H9 (cell line): Measurements from ENCODE around the gene SULT1E1. TPM values are rescaled to one million over a fixed set of nuclear protein-coding genes. Genes with fewer than 3 reads are reported as not detected.

Source experiments
- DNase-seq: peaks from one replicate; pipeline ENCODE4 v3.0.0-alpha.2; 2017
- H2AFZ ChIP-seq: one replicate; pipeline ENCODE4 v1.6.1; 2013; ENCODE audit warnings: mild to moderate bottlenecking, low read length, control low read depth, moderate library complexity
- H2AK5ac ChIP-seq: 2 replicates; pipeline ENCODE4 v1.6.1; 2013; ENCODE audit warnings: low read length, control low read depth, mixed read lengths; ENCODE audit not compliant: insufficient read length
- H2BK120ac ChIP-seq: one replicate; pipeline ENCODE4 v1.6.1; 2013; ENCODE audit warnings: low read depth, mild to moderate bottlenecking, low read length, control low read depth, inconsistent platforms; ENCODE audit not compliant: poor library complexity, severe bottlenecking
- H2BK12ac ChIP-seq: 2 replicates; pipeline ENCODE4 v1.6.1; 2013; ENCODE audit warnings: low read length, control low read depth, mixed read lengths, low read depth; ENCODE audit not compliant: insufficient read length
- H2BK15ac ChIP-seq: 2 replicates; pipeline ENCODE4 v1.6.1; 2013; ENCODE audit warnings: low read depth, low read length, control low read depth
- H2BK20ac ChIP-seq: one replicate; pipeline ENCODE4 v1.6.1; 2013; ENCODE audit warnings: low read depth, mild to moderate bottlenecking, low read length, control low read depth, inconsistent platforms; ENCODE audit not compliant: poor library complexity, severe bottlenecking
- H2BK5ac ChIP-seq: 2 replicates; pipeline ENCODE4 v1.6.1; 2013; ENCODE audit warnings: low read length, control low read depth, mixed read lengths; ENCODE audit not compliant: insufficient read length
- H3K14ac ChIP-seq: 2 replicates; pipeline ENCODE4 v1.6.1; 2013; ENCODE audit warnings: low read length, control low read depth; ENCODE audit not compliant: insufficient read depth
- H3K18ac ChIP-seq: 2 replicates; pipeline ENCODE4 v1.6.1; 2013; ENCODE audit warnings: low read depth, mild to moderate bottlenecking, mixed read lengths, low read length, control low read depth; ENCODE audit not compliant: insufficient read length
- H3K23ac ChIP-seq: 2 replicates; pipeline ENCODE4 v1.6.1; 2013; ENCODE audit warnings: low read length, control low read depth, mixed read lengths, low read depth; ENCODE audit not compliant: insufficient read length
- H3K23me2 ChIP-seq: 2 replicates; pipeline ENCODE4 v1.6.1; 2013; ENCODE audit warnings: low read depth, mild to moderate bottlenecking, mixed read lengths, low read length, control low read depth; ENCODE audit not compliant: insufficient read length, poor library complexity, severe bottlenecking
- H3K27ac ChIP-seq: 2 replicates; pipeline ENCODE4 v1.5.1; 2013; ENCODE audit warnings: low read length, control low read depth, mixed read lengths, low read depth; ENCODE audit not compliant: insufficient read length
- H3K27me3 ChIP-seq: 2 replicates; pipeline ENCODE4 v1.6.1; 2013; ENCODE audit warnings: low read length, control low read depth, inconsistent platforms; ENCODE audit not compliant: insufficient read depth
- H3K4ac ChIP-seq: 2 replicates; pipeline ENCODE4 v1.6.1; 2013; ENCODE audit warnings: low read depth, mild to moderate bottlenecking, control low read depth, inconsistent platforms, low read length, moderate library complexity
- H3K4me1 ChIP-seq: 2 replicates; pipeline ENCODE4 v1.6.1; 2013; ENCODE audit warnings: low read length, control low read depth, inconsistent platforms; ENCODE audit not compliant: insufficient read depth
- H3K4me2 ChIP-seq: 2 replicates; pipeline ENCODE4 v1.6.1; 2013; ENCODE audit warnings: low read length, control low read depth, mixed read lengths; ENCODE audit not compliant: insufficient read length, insufficient read depth
- H3K56ac ChIP-seq: 2 replicates; pipeline ENCODE4 v1.6.1; 2013; ENCODE audit warnings: low read depth, mild to moderate bottlenecking, mixed read lengths, low read length, control low read depth; ENCODE audit not compliant: insufficient read length
- H3K79me1 ChIP-seq: 2 replicates; pipeline ENCODE4 v1.6.1; 2013; ENCODE audit warnings: low read depth, mild to moderate bottlenecking, moderate library complexity, low read length, control low read depth, inconsistent platforms; ENCODE audit not compliant: insufficient read depth, poor library complexity, severe bottlenecking
- H3K79me2 ChIP-seq: 2 replicates; pipeline ENCODE4 v1.6.1; 2013; ENCODE audit warnings: low read length, control low read depth, inconsistent platforms; ENCODE audit not compliant: insufficient read depth
- H3K9ac ChIP-seq: 2 replicates; pipeline ENCODE4 v1.6.1; 2013; ENCODE audit warnings: low read length, control low read depth, mixed read lengths; ENCODE audit not compliant: insufficient read length; ENCODE audit errors: extremely low read depth
- H3K9me3 ChIP-seq: one replicate; pipeline ENCODE4 v1.6.1; 2013; ENCODE audit warnings: low read depth, low read length, inconsistent platforms; ENCODE audit not compliant: control insufficient read depth
- H3T11ph ChIP-seq: one replicate; pipeline ENCODE4 v1.6.1; 2013; ENCODE audit warnings: mild to moderate bottlenecking, low read length, control low read depth, inconsistent platforms
- H4K20me1 ChIP-seq: one replicate; pipeline ENCODE4 v1.6.1; 2013; ENCODE audit not compliant: control insufficient read depth, insufficient read length, insufficient read depth
- H4K5ac ChIP-seq: 2 replicates; pipeline ENCODE4 v1.6.1; 2013; ENCODE audit warnings: low read depth, mild to moderate bottlenecking, mixed read lengths, low read length, control low read depth; ENCODE audit not compliant: insufficient read length
- H4K8ac ChIP-seq: replicated peaks from 2 replicates; pipeline ENCODE4 v1.6.1; 2013; ENCODE audit warnings: low read length, control low read depth, mixed read lengths, low read depth; ENCODE audit not compliant: insufficient read length
- H4K91ac ChIP-seq: 2 replicates; pipeline ENCODE4 v1.6.1; 2013; ENCODE audit warnings: low read depth, mild to moderate bottlenecking, moderate library complexity, mixed read lengths, low read length, control low read depth; ENCODE audit not compliant: insufficient read length
- H3K27ac Mint-ChIP-seq, 3 experiments: 2 replicates in 2 of 3; 3 replicates in 1 of 3; pipeline ENCODE4 v1.8.0; 2020 to 2021; ENCODE audit warnings: mixed read lengths in 3 of 3, mild to moderate bottlenecking in 1 of 3, moderate library complexity in 1 of 3
- H3K27me3 Mint-ChIP-seq: 2 replicates; pipeline ENCODE4 v1.8.0; 2021; ENCODE audit warnings: low read depth, mild to moderate bottlenecking, moderate library complexity, mixed read lengths
- H3K36me3 Mint-ChIP-seq, 3 experiments: 2 replicates in 2 of 3; 3 replicates in 1 of 3; pipeline ENCODE4 v1.8.0; 2020 to 2021; ENCODE audit warnings: low read depth in 3 of 3, mixed read lengths in 3 of 3; ENCODE audit not compliant: insufficient read depth in 1 of 3
- H3K4me1 Mint-ChIP-seq, 2 experiments: 2 replicates each; pipeline ENCODE4 v1.8.0; 2020; ENCODE audit warnings: mixed read lengths in 2 of 2
- H3K4me3 Mint-ChIP-seq, 2 experiments: 2 replicates in 1 of 2; 3 replicates in 1 of 2; pipeline ENCODE4 v1.8.0; 2020 to 2021; ENCODE audit warnings: mild to moderate bottlenecking in 2 of 2, mixed read lengths in 2 of 2, moderate library complexity in 1 of 2
- H3K9me3 Mint-ChIP-seq, 2 experiments: 2 replicates in 1 of 2; 3 replicates in 1 of 2; pipeline ENCODE4 v1.8.0; 2020; ENCODE audit warnings: mild to moderate bottlenecking in 2 of 2, mixed read lengths in 2 of 2, moderate library complexity in 1 of 2
- CTCF ChIP-seq: fragments of 200-600 bp; sonication (generic); conservative IDR thresholded peaks from 3 replicates; pipeline ENCODE4 v1.8.0; 2021; ENCODE audit warnings: antibody characterized with exemption, mild to moderate bottlenecking
- WGBS: extraction: QIAGEN DNeasy Blood & Tissue Kit; methylation state at CpG from one replicate; pipeline ENCODE4 v1.1.7; 2013; ENCODE audit warnings: missing lambda C conversion rate, low lambda C conversion rate, mixed read lengths; ENCODE audit not compliant: insufficient read length; ENCODE audit errors: extremely low coverage; 5-methylcytosine and 5-hydroxymethylcytosine counted together
- total RNA-seq: library from RNA; stranded (reverse); gene quantifications from 2 replicates; pipeline ENCODE4 v1.2.1, GENCODE V29; 2021

SULT1E1 gene
- total RNA-seq, 1 experiment from 2014 or later, result not detected

- no peak overlapping the region for H4K91ac ChIP-seq
Observed at GRCh38 chr4:69878250-69878649, 18.3 kb upstream of the SULT1E1 start.

More at GRCh38 chr4:69878250-69878649, 18.3 kb upstream of the SULT1E1 start:
- H3K14ac ChIP-seq, result no peak overlapping the region
- H3K27ac ChIP-seq, result no peak overlapping the region
- DNase-seq, result no peak
- H2BK20ac ChIP-seq, result no peak overlapping the region
- no peak overlapping the region for H3K9ac ChIP-seq
- H3K79me1 ChIP-seq, result no peaks in the 10 kb centered on the region
- H2BK5ac ChIP-seq, result no peak overlapping the region
- no peaks in the 10 kb centered on the region for H3K79me2 ChIP-seq
- no peak for TF ChIP-seq CTCF
- no peaks in the 10 kb centered on the region for H3K27me3 ChIP-seq
- no peak overlapping the region for H3K4me3 Mint-ChIP-seq
- peaks cover 0 to 1% (median under 1%) of the 10 kb centered on the region in 3 experiments; a peak in 2 of 7 replicates for H3K36me3 Mint-ChIP-seq
- no peaks in the 10 kb centered on the region for H4K20me1 ChIP-seq
- no peak overlapping the region for H3K23ac ChIP-seq
- no peak overlapping the region for H3K18ac ChIP-seq
- H3K4ac ChIP-seq, result no peak overlapping the region
- H3K27ac Mint-ChIP-seq, result no peak overlapping the region
- H3K23me2 ChIP-seq, result no peaks in the 10 kb centered on the region
- H4K5ac ChIP-seq, result no peak overlapping the region
- no peak overlapping the region for H2AK5ac ChIP-seq
- no peak overlapping the region for H2AFZ ChIP-seq
- WGBS, result no CpG with 5 or more reads among the region's 2 CpGs
- no peak overlapping the region for H2BK12ac ChIP-seq
- H3K9me3 ChIP-seq, result peaks cover 1% of the 10 kb centered on the region
- no peaks in the 10 kb centered on the region for H3K4me1 ChIP-seq
- H3K9me3 Mint-ChIP-seq, result 0 out of 5 replicates have a peak, but pooled peaks cover 0 to under 1% of the 10 kb centered on the region in 2 experiments
- no peak overlapping the region for H3K56ac ChIP-seq
- no peak overlapping the region for H2BK15ac ChIP-seq
- H4K8ac ChIP-seq, result no peak overlapping the region
- H3K27me3 Mint-ChIP-seq, result no peaks in the 10 kb centered on the region; the same call in 1 of the 2 replicates
- H3K4me2 ChIP-seq, result no peak overlapping the region
- no peak overlapping the region for H2BK120ac ChIP-seq
- no peaks in the 10 kb centered on the region for H3K4me1 Mint-ChIP-seq
- H3T11ph ChIP-seq, result no peak overlapping the region
